CD4-positive, alpha-beta T cell treated with Interleukin-12 subunit alpha and Interleukin-12 subunit beta, for 1 hour (primary cell): ENCODE data around the gene EWSR1.

ENCODE experiments used
- DNase-seq: peaks from one replicate; pipeline ENCODE4 v3.0.0-alpha.2; 2020

Gene EWSR1

DNA sequence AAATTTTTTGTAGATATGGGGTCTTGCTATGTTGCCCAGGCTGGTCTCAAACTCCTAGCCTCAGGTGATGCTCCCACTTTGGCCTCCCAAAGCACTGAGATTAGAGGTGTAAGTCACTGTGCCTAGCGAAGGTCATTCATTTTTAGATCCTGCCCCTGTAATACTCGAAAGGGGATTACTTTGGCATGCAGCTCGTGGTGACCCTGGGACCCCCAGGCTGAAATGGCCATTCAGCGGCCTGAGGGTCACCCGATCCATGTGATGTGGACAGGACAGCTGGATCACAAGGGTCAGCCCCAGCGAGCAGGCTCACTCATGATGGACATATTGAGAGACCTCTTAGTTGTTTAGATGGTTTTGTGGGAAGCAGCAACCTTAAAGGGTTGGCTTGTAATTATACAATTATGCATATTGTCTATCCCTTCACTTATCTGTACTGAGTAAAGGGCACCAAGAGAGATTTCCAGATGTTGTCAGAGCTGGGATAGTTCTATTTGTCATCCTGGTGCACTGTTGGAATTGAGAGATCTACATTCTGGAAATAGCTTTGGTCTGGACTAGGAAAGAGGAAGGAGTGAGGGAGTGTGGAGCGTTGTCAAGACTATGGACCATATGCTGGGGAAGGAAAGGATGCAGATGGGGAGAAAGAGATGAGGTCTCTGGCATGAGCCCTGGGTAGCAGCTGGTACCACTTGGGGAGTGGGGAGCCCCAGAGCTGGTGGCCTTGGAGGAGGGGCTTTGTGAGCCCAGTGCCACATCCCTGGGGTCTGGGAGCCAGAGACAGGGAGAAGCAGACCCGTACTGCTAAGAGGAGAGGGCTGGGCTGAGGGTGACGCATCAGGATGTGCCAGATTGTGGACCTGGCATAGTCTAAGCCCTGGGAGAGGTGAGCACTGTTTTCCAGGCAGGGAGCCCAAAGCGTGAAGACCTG, 15.8 kb upstream of the EWSR1 start:
- DNase-seq: no peak

DNA sequence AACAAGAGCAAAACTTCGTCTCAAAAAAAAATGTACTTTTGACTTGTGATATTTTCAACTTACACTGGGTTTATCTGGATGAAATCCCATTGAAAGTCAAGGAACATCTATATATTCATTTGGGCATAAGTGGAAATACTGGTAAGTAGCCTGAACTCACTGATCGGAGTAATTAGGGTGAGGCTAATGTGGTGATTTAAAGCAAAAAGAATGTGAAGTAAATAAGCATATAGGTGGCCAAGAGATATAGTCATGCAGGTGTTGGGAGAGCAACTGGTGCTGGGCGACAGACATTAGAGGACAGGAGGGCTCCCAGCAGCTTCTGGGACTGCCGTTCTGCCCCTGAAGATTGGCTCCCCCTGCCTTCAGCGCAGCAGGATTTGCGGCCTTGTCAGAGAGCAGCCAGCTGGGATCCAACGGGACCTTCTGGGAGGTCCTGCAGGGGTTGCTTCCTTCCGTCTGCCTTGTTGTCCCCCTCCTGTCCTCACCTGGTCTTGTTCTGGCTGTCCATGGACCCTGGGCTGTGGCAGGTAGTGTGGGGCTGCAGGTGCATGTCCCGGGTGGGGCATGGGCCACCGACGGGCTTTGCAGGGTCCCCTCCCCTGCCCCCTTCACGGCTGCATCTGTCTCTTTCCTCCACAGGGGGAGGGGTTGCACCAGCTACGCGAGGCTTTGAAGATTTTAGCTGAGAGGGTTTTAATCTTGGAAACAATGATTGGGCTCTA, 14.3 kb upstream of the EWSR1 start:
- DNase-seq: no peak

- no peak for DNase-seq
These were observed 13.8 kb upstream of the EWSR1 start for GRCh38 chr22:29254286-29254660.

DNA sequence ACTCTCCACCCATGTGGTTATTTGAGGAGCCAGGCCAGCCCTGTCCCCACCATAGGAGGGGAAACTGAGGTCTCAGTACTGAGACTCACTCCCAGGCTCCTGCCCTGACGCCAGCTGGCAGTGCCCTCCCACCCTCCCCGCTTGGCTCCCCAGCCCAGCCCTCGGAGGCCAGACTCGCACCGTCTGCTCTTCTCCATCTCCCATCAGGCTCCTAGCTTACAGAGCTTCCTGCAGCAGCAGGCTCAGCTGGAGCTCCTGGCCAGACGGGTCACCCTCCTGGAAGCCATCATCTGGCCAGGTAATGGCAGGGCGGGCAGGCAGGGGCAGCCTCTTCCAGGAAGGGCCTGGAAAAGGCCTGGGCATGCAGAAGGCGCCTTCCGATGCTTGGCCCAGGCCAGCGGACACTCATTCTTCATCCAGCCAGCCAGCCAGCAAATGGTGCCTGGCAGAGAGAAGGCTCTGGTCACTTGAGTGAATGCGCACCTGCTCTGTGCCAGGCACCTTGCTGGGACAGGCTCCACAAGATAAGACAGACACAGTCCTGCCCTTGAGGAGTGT, 12.9 kb upstream of the EWSR1 start:
- DNase-seq: no peak

DNA sequence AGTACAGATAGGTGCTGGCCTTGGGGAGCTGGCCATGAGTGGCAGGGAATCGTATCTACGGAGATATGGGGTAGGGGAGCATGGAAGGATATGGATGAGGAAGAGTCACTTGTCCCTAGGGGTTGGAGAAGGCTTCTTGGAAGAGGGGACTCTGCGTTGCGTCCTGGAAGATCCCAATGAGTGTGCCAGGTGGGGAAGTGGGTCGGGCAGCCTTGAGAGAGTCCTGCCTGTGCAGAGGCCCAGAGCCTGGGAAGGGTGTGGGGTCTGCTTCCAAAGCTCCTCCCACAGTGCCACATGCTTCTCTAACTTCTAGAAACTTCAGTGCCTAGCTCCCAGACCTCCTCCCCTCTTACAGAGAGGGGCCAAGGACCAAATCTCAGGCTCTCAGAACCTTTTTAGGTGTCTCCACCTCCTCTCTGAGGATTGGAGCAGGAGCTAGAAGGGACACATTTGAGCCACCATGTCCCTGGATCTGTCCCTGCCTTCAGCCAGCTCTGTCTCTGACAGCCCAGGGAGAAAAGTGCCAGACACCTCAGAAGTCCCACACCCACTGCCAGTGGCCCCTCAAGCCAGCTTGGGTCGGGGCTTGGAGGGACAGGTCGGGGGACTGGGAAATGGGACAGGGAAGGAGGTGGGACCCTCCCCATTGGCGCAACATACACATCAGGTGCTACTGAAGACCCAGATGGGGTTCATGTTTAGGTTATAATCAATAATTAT, 11.3 kb upstream of the EWSR1 start:
- DNase-seq: no peak

DNA sequence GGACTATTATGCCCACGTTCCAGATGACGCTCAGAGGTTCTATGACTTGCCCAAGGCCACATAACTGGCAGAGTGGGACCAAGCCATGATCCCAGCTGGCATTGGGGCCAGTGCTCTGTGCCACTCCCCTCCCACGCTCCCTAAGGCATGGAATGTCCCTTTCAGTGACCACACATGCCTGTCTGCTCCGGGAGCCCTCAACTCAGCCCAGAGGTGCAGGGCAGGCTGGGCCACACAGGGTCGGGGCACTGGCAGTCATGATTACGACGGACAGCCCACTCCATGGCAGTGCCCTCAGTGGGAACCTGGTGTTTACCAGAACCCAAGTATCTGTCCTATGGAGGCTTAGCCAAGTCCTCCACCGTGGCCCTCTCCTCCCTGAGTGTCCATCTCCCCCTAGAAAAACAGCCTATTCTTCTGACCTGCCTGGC, 10.3 kb upstream of the EWSR1 start:
- DNase-seq: no peak

DNA sequence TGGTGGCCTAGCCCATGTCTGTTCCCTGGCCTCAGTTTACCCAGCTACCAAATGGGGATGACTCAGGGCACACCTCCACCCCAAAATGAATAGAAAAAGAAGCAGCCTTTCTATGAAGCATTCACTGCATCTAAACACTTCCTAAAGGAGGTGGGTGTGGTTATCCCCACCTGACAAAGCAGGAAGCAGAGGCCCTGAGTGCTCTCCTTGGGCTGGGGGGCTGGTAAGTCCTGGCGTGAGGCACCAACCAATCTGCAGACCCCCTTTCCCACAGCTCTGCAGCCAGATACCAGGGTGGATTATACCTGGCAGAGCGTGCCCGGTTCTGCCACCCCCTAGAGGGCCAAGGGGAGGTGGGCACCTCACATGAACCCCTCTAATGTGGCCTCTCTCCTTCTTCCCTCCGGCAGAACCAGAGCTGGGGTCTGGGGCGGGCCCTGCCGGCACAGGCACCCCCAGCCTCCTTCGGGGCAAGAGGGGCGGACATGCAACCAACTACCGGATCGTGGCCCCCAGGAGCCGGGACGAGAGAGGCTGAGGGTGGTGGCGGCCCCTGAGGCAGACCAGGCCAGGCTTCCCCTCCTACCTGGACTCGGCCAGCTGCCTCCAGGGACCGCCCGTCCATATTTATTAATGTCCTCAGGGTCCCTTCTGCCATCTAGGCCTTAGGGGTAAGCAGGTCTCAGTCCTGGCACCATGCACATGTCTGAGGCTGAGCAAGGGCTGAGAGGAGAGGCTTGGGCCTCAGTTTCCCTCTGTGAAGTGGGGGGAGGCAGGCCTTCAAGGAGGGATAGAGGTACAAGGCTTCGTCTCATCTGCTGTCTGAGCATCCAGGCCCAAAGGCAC, 9.4 kb upstream of the EWSR1 start:
- DNase-seq: no peak

- no peak for DNase-seq
These were observed 8.7 kb upstream of the EWSR1 start for GRCh38 chr22:29259253-29259899.

DNA sequence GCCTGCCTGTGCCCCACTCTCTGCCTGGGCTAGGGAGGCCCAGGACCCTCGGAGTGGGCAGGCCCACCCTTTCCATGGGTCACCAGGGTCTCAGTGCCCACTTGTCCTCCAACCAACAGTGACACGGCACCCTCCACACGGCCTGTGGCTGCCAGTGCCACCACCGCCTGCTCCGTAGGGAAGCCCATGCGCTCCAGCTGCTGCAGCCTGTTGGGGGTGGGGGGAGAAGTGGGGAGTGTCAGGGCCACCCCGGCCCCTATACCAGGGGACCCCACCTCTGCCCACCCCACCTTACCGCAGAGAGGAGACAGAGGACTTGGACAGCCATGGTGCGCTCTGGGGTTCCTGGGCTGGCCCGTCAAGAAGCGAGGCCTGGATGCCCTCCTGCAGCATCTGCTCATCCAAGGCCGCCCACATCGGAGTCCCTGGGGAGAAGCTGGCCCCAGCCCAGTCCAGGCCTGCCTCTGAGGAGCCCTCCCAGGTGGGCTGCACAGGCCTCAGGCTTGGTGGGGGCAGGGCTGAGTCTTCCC, 8.0 kb upstream of the EWSR1 start:
- DNase-seq: no peak

GRCh38 chr22:29260601-29261315, 7.3 kb upstream of the EWSR1 start:
- DNase-seq: no peak

DNA sequence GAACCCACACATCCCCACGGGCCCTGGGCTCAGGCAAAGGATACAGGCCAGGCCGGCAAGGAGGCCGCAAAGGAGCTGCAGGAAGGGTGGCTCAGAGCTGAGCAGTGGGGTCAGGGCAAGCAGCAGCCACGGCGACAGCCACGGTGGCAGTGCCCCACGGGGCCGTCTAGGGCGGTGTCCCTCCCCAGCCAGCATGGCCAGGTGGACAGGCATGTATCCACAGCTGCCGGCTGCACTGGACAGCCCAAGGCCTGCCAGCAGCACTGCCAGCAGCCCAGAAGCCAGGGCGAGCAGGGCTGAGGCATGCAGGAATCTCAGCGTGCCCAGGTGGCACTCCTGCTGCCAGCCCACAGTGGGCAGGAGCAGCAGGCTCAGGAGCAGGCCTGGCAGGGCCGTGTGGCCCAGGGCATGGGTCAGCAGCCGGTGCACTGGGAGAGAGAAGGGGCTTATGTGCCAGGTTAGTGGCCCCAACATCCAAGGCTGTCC, 4.2 kb upstream of the EWSR1 start:
- no peak for DNase-seq

GRCh38 chr22:29265305-29265704, 2.8 kb upstream of the EWSR1 start:
- DNase-seq: no peak

GRCh38 chr22:29265929-29266328, 2.1 kb upstream of the EWSR1 start:
- no peak for DNase-seq

GRCh38 chr22:29266564-29267461, 1.3 kb upstream of the EWSR1 start:
- DNase-seq: no peak

- DNase-seq: no peak
These were observed 608 bp upstream of the EWSR1 start for GRCh38 chr22:29267462-29267857.

DNA sequence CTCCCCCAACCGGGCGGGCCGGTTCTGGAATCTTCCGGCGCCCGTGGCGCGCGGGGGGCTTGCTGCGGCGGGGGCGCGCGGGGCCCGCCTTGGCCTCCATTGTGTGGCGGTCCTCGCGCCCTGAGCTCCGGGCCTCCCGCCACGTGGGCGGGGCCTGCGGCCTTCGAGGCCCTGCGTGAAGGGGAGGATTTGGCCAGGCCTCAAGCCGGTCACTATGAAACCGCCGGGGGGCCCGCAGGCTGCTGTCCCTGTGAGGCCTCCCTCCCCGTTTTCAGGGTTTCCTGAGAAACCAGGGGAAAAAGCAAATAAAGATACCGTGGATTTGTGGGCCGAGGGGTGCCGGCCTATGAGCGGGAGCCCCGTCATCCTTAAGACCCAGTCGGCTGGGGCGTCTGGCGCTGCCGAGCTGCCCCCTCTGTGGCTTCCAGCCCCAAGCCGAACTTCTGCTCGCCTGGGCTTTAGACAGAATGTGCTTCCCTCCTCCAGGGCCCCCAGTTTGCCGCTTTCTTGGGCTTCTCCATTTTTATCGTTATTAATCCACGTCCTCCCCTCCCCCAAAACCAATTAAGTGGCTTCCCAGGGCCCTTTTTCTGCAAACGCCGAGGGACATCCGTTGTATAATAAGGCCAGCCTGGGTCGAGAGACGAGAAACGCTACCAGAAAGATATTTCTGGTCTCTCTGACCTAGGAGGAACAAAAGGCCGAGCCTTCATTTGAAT, 602 bp downstream of the EWSR1 start:
- peak; percentile 47 for DNase-seq

DNA sequence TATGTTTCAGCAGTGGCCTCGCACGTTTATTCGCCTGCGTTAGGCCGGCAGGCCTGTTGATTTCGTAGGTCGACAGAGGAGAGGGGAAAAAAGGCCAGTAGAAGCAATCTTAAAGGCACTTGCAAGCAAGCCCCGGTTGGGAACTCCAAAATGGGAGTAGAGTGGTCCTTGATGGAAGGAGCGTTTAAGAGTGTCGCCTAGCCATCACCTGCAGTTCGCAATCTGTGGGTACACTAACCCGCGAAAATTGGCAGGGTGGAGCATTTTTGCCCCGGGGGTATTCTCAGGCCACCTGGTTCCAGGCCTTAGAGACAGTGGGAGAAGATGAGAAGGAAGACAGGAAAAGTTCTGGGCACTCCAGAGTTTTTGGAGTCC, 1.1 kb downstream of the EWSR1 start:
- no peak for DNase-seq

DNA sequence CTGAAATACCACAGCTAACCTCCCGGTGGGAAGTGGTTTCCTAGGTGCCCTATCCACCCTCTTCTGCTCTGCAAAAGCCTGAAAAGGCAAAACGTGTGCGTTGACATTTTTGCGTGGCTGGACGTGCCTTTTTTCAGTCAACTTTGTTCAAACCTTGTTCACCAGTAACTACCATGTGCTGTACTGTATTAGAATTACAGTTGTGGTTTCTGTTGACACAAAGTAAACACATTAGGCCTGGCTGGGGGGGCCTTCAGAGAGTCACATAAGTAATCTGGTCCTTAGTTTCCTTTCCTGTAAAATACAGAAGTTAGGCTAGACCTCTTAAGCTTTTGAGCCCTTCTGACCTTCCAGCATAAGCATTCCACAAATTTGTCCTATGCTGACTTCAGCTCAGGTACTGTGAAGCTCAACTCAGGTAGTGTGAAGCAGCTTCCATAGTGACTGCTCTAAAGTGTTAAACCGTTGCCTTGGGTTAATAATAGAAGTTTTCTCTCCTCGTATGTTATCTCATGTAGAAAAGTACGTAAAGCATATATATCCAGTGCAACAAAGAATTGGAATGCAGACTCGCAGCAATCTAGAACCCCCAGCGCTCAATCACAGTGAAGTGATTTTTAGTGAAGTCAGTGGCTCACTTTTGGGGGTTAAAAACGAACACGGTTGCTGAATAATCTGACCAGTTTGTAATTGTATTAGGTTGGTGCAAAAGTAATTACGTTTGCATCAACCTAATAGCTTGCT, 1.8 kb downstream of the EWSR1 start:
- DNase-seq: peak; percentile 11
